ENCODE results near the gene CA5A.
"Not testable (repeated sequence)": the region's sequence is repeated elsewhere in the genome, so short reads cannot be mapped to it uniquely, and the experiment has no call there.

CA5A gene

DNA sequence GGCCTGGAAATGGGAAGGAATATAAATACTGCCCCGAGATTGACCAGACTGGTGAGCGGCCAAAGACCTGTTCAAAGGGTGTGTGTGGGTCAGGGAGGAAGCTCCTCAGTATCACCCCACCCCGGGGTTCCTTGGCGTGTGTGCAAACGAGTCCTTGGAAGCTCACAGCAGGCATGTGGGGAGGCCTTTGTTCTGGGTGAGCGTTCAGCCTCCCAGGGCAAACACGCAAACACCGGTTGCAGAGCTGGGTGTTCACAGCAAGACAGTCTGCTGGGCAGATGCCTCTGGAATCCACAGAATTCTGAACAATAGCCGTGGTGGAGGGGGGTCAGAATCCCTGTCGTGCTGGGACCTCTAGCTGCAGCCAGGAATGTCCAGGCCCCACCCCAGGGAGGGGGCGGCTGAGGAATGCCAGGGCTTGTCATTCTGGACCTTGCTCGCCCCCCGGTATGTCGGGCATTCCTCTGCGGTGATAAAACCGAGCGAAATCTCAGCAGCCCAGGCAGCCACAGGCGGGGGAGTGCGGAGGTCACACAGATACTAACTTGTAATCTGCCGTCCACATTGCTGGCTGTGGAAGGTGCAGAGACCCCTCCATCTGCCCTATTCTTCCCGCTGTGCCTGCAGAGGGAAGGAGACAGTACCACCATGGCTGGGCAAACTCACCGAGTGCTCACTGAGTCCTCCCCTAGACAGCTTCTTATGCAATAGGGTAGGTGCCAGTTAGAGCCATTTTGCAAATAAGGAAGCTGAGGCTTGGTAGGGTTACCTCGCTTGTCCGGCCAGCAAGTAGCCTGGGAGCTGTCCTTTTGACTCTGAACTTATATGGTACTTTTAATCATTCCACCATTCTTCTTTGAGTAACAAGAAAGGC, 65.7 kb downstream of the CA5A start:
- H3K4me1 ChIP-seq (ENCODE audit: control insufficient read depth in 1 of 2, insufficient read depth in 2 of 2, low read length in 2 of 2) = peaks cover 11 to 28% of the 10 kb centered on the region in 2 donors
- not testable (repeated sequence) for H3K27me3 ChIP-seq (ENCODE audit: control insufficient read depth in 1 of 2, insufficient read depth in 2 of 2, low read length in 2 of 2); H3K27ac ChIP-seq (ENCODE audit: low read depth, low read length); H3K4me3 ChIP-seq (ENCODE audit: low read depth in 1 of 2, low read length in 2 of 2); H3K36me3 ChIP-seq (ENCODE audit: control insufficient read depth in 1 of 2, insufficient read depth in 2 of 2, low read length in 2 of 2); H3K9ac ChIP-seq (ENCODE audit: low read depth in 1 of 2, low read length in 2 of 2); H3K9me3 ChIP-seq (ENCODE audit: control insufficient read depth in 1 of 2, low read length in 2 of 2)

GRCh38 chr16:87869879-87870417, 66.4 kb downstream of the CA5A start:
- H3K4me3 ChIP-seq (ENCODE audit: low read depth in 1 of 2, low read length in 2 of 2); H3K27me3 ChIP-seq (ENCODE audit: control insufficient read depth in 1 of 2, insufficient read depth in 2 of 2, low read length in 2 of 2); H3K9ac ChIP-seq (ENCODE audit: low read depth in 1 of 2, low read length in 2 of 2); H3K27ac ChIP-seq (ENCODE audit: low read depth, low read length); H3K36me3 ChIP-seq (ENCODE audit: control insufficient read depth in 1 of 2, insufficient read depth in 2 of 2, low read length in 2 of 2); H3K9me3 ChIP-seq (ENCODE audit: control insufficient read depth in 1 of 2, low read length in 2 of 2): not testable (repeated sequence)
- peaks cover 11 to 26% of the 10 kb centered on the region in 2 donors for H3K4me1 ChIP-seq (ENCODE audit: control insufficient read depth in 1 of 2, insufficient read depth in 2 of 2, low read length in 2 of 2)

DNA sequence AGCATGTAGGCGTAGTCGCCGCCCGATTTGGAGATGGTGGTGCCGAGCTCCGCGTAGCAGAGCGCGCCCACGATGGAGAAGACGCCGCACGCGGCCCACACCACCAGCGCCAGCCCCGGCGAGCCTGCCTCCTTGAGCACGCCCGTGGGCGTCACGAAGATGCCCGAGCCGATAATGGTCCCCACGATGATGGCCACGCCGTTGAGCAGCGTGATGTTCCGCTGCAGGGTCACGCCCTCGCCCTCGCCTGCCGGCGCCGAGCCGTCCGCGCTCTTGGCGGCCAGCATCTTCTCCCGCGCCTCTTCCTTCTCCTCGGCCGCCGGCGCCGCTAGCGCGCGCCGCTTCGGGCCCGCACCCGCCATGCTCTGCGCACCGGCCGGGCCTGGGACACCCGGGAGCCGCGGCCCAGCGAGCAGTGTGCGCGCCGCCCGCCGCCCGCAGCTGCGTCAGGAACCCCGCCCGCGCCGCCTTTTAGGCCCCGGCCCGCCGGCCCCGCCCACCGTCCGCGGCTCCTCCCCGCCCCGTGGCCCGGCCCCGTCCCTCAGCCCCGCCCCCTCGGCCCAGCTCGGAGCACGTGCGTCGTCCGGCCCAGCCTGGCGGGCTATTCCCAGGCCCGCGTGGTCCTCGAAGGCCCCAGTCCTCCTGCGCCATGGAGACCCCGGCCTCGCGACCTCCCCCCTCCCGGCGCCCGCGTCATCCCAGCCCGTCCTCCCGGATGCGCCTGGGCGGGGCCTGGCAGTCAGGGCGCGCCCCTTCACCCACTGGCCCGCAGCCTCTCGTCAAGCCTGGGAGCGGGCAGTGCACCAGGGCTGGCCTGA, 67.1 kb downstream of the CA5A start, which contains the start of gene SLC7A5:
TSS of gene SLC7A5 (minus strand) at position 447 of the 818 bp plus-strand sequence. CDS start at position 362, 85 bp downstream.
- not testable (repeated sequence) for H3K9me3 ChIP-seq (ENCODE audit: control insufficient read depth in 1 of 2, low read length in 2 of 2); H3K27me3 ChIP-seq (ENCODE audit: control insufficient read depth in 1 of 2, insufficient read depth in 2 of 2, low read length in 2 of 2); H3K36me3 ChIP-seq (ENCODE audit: control insufficient read depth in 1 of 2, insufficient read depth in 2 of 2, low read length in 2 of 2)
- H3K4me1 ChIP-seq (ENCODE audit: control insufficient read depth in 1 of 2, insufficient read depth in 2 of 2, low read length in 2 of 2) = peaks cover 11 to 29% of the 10 kb centered on the region in 2 donors
- peak within 1 kb of the TSS; percentile 58 to 78 for H3K4me3 ChIP-seq (ENCODE audit: low read depth in 1 of 2, low read length in 2 of 2)
- H3K9ac ChIP-seq (ENCODE audit: low read depth in 1 of 2, low read length in 2 of 2) = peak within 1 kb of the TSS; percentile 39 to 43
- peak within 1 kb of the TSS; percentile 20 for H3K27ac ChIP-seq (ENCODE audit: low read depth, low read length)

DNA sequence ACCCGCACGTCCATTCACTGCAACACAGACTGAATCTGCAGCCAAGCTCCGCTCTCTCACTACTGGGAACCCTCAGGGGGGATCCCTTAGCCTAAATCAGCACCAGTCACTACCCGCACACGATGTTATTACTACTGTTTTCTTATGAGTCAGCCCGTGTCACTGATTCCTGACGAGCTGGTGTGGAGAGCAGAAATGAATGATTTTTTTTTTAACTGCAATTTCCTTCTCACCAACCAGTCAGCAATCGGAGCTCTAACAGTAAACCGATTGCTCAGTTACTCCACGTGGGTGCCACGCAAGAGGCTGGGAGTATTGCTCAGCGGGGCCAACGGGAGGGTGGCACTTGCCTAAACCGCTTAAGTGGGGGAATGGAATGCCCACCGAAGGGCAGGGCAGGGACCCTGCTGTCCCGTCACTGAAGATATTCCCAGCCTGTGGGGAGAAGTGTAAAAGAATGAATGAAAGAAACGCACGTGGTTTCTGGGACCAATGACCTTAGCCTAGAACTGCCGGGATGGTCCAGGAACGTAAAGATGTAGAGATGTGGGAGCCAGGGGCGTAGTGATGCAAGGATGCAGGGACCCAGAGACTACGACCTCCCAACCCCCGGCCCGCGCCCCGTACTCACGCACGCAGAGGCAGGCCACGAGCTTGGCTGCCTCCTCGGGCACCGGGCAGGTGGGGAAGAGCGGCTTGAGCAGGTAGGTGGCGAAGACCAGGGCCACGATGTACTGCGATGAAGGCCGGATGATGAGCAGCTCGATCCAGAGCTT, 67.9 kb downstream of the CA5A start:
- Histone ChIP-seq H3K4me1 (ENCODE audit: control insufficient read depth in 1 of 2, insufficient read depth in 2 of 2, low read length in 2 of 2) (peaks cover 11 to 30% of the 10 kb centered on the region in 2 donors), H3K27ac (ENCODE audit: low read depth, low read length) (peak overlapping the region; percentile 20), H3K9ac (ENCODE audit: low read depth in 1 of 2, low read length in 2 of 2) (peak overlapping the region; percentile 39 to 43), H3K4me3 (ENCODE audit: low read depth in 1 of 2, low read length in 2 of 2) (peak overlapping the region; percentile 58 to 78)
- not testable (repeated sequence) for H3K36me3 ChIP-seq (ENCODE audit: control insufficient read depth in 1 of 2, insufficient read depth in 2 of 2, low read length in 2 of 2); H3K27me3 ChIP-seq (ENCODE audit: control insufficient read depth in 1 of 2, insufficient read depth in 2 of 2, low read length in 2 of 2); H3K9me3 ChIP-seq (ENCODE audit: control insufficient read depth in 1 of 2, low read length in 2 of 2)

DNA sequence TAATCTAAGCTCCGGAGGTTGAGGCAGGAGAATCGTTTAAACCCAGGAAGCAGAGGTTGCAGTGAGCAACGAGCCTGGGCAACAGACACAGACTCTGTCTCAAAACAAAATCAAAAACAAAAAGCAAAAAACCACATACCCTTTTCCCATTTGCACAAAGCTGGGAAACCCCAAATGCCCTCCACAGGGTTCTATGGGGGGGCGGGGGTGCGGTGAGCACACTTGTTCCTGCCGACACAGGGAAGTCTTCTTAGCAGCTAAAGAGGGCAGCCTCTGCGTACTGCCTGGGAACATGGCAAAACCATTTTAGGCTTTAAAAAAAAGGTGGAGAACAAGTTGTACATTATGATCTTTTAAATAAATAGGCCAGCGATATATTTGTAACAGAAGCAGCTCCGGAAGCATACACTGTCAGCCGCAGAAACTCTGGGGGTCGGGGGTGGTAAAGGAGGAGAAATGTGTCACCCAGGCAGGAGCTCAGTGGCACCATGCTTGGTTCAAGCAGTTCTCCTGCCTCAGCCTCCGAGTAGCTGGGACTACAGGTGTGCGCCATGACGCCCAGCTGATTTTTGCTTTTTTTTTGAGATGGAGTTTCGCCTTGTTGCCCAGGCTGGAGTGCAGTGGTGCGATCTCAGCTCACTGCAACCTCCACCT, 70.3 kb downstream of the CA5A start:
- not testable (repeated sequence) for H3K27ac ChIP-seq (ENCODE audit: low read depth, low read length); H3K4me3 ChIP-seq (ENCODE audit: low read depth in 1 of 2, low read length in 2 of 2); H3K36me3 ChIP-seq (ENCODE audit: control insufficient read depth in 1 of 2, insufficient read depth in 2 of 2, low read length in 2 of 2); H3K9me3 ChIP-seq (ENCODE audit: control insufficient read depth in 1 of 2, low read length in 2 of 2); H3K27me3 ChIP-seq (ENCODE audit: control insufficient read depth in 1 of 2, insufficient read depth in 2 of 2, low read length in 2 of 2); H3K9ac ChIP-seq (ENCODE audit: low read depth in 1 of 2, low read length in 2 of 2)
- H3K4me1 ChIP-seq (ENCODE audit: control insufficient read depth in 1 of 2, insufficient read depth in 2 of 2, low read length in 2 of 2) = peaks cover 7 to 33% of the 10 kb centered on the region in 2 donors

- Histone ChIP-seq H3K27me3 (ENCODE audit: control insufficient read depth in 1 of 2, insufficient read depth in 2 of 2, low read length in 2 of 2) (no peaks in the 10 kb centered on the region), H3K27ac (ENCODE audit: low read depth, low read length) (no peak overlapping the region), H3K9me3 (ENCODE audit: control insufficient read depth in 1 of 2, low read length in 2 of 2) (no peaks in the 10 kb centered on the region), H3K36me3 (ENCODE audit: control insufficient read depth in 1 of 2, insufficient read depth in 2 of 2, low read length in 2 of 2) (no peaks in the 10 kb centered on the region), H3K4me3 (ENCODE audit: low read depth in 1 of 2, low read length in 2 of 2) (no peak overlapping the region), H3K9ac (ENCODE audit: low read depth in 1 of 2, low read length in 2 of 2) (no peak overlapping the region), H3K4me1 (ENCODE audit: control insufficient read depth in 1 of 2, insufficient read depth in 2 of 2, low read length in 2 of 2) (peaks cover 4 to 29% of the 10 kb centered on the region in 2 donors)
These were observed 71.9 kb downstream of the CA5A start for GRCh38 chr16:87864331-87864989.

DNA sequence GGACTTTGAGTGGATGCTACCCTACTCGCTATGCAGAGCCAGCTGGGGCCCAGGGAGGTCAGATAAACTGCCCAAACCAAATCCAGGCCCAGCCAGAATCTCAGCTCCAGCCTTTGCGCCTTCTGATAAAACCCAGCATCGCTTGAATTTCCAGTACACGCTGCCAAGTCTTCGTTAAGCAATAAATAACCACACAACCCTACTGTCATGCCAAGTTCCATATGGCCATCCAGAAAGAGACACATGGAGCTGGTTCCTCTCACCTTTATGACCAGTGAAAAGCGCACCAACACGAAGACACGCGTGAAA, 73.0 kb downstream of the CA5A start:
- H3K27ac ChIP-seq (ENCODE audit: low read depth, low read length); H3K4me3 ChIP-seq (ENCODE audit: low read depth in 1 of 2, low read length in 2 of 2); H3K9ac ChIP-seq (ENCODE audit: low read depth in 1 of 2, low read length in 2 of 2); H3K36me3 ChIP-seq (ENCODE audit: control insufficient read depth in 1 of 2, insufficient read depth in 2 of 2, low read length in 2 of 2); H3K27me3 ChIP-seq (ENCODE audit: control insufficient read depth in 1 of 2, insufficient read depth in 2 of 2, low read length in 2 of 2); H3K9me3 ChIP-seq (ENCODE audit: control insufficient read depth in 1 of 2, low read length in 2 of 2): not testable (repeated sequence)
- peaks cover 0 to 29% of the 10 kb centered on the region in 2 donors for H3K4me1 ChIP-seq (ENCODE audit: control insufficient read depth in 1 of 2, insufficient read depth in 2 of 2, low read length in 2 of 2)

- H3K9me3 ChIP-seq (ENCODE audit: control insufficient read depth in 1 of 2, low read length in 2 of 2); H3K27ac ChIP-seq (ENCODE audit: low read depth, low read length); H3K36me3 ChIP-seq (ENCODE audit: control insufficient read depth in 1 of 2, insufficient read depth in 2 of 2, low read length in 2 of 2); H3K9ac ChIP-seq (ENCODE audit: low read depth in 1 of 2, low read length in 2 of 2); H3K4me3 ChIP-seq (ENCODE audit: low read depth in 1 of 2, low read length in 2 of 2); H3K27me3 ChIP-seq (ENCODE audit: control insufficient read depth in 1 of 2, insufficient read depth in 2 of 2, low read length in 2 of 2): not testable (repeated sequence)
- H3K4me1 ChIP-seq (ENCODE audit: control insufficient read depth in 1 of 2, insufficient read depth in 2 of 2, low read length in 2 of 2) = peaks cover 3 to 26% of the 10 kb centered on the region in 2 donors
These were observed 73.6 kb downstream of the CA5A start for GRCh38 chr16:87862597-87863326.
